GM19035 (cell line): Measurements from ENCODE around the gene FGF12.
A peak's percentile ranks its signal among the peaks of the same experiment; 100 is the strongest.

Source experiments
- ATAC-seq: cut with Tn5 transposase; IDR thresholded peaks from one replicate; pipeline ENCODE4 v1.9.1; 2021; ENCODE audit not compliant: unreplicated experiment

Gene FGF12

GRCh38 chr3:192130534-192131132 is 596.7 kb downstream of the FGF12 start:
- ATAC-seq: peak; percentile 86

GRCh38 chr3:192129586-192129985 is 597.8 kb downstream of the FGF12 start:
- no peak for ATAC-seq

GRCh38 chr3:192128922-192129321 is 598.4 kb downstream of the FGF12 start:
- ATAC-seq: peak; percentile 49

- ATAC-seq: no peak
These were observed 599.3 kb downstream of the FGF12 start for GRCh38 chr3:192128060-192128459.

GRCh38 chr3:192122832-192123594 is 604.3 kb downstream of the FGF12 start:
- peak; percentile 81 for ATAC-seq

GRCh38 chr3:192121923-192122322 is 605.4 kb downstream of the FGF12 start:
- no peak for ATAC-seq

GRCh38 chr3:192108820-192109219 is 618.5 kb downstream of the FGF12 start:
- ATAC-seq: no peak

GRCh38 chr3:192106543-192106942 is 620.8 kb downstream of the FGF12 start:
- ATAC-seq: no peak

- ATAC-seq: peak; percentile 56
These were observed 634.8 kb downstream of the FGF12 start for GRCh38 chr3:192092388-192093005.

GRCh38 chr3:192091831-192092230 is 635.5 kb downstream of the FGF12 start:
- ATAC-seq: no peak

GRCh38 chr3:192090586-192090985 is 636.8 kb downstream of the FGF12 start:
- ATAC-seq: peak; percentile 76
